ENCODE data around the gene LRFN4. TPM values are rescaled to one million over a fixed set of nuclear protein-coding genes. Genes with fewer than 3 reads are reported as not detected.

The LRFN4 gene
- total and polyA plus RNA-seq, 10 donors = 3.3 to 12.0 (median 8.0) TPM

- no peak overlapping the region for H3K27ac ChIP-seq
- H3K4me1 ChIP-seq = peaks cover 0 to 25% (median 15%) of the 10 kb centered on the region in 6 donors
- no peaks in the 10 kb centered on the region for H3K9me3 ChIP-seq
- 46 to 54% (median 50%) methylated on average over 15 to 27 of the region's 27 CpGs for WGBS, 5 donors
- H3K36me3 ChIP-seq = peaks cover 0 to 16% (median 0%) of the 10 kb centered on the region in 6 donors
- DNase-seq = peak; percentile 92
- TF ChIP-seq POLR2AphosphoS5 (IDR thresholded peaks at IDR 0.05) (peak in 2 of 3 donors; percentile 35 to 39), POLR2A (IDR thresholded peaks at IDR 0.05) (no peak), CTCF (IDR thresholded peaks at IDR 0.05 in 8 of 11, conservative IDR thresholded peaks at IDR 0.05 in 3 of 11) (peak; percentile 23 to 75 (median 51))
- no peaks in the 10 kb centered on the region for H3K27me3 ChIP-seq (replicated peaks in 1 of 7)
- intact Hi-C loops (cut with DNase I; ENCODE audit: low total_unique reads) = no loop called here
- peak overlapping the region in 1 of 8 donors; percentile 20 for H3K4me3 ChIP-seq
Measured at GRCh38 chr11:66868726-66869566, 12.1 kb downstream of the LRFN4 start.

- Histone ChIP-seq H3K4me3 (no peak overlapping the region), H3K27ac (no peak overlapping the region), H3K9me3 (no peaks in the 10 kb centered on the region), H3K4me1 (peaks cover 0 to 20% (median 12%) of the 10 kb centered on the region in 6 donors), H3K27me3 (replicated peaks in 1 of 7) (no peaks in the 10 kb centered on the region), H3K36me3 (peaks cover 0 to 16% (median 0%) of the 10 kb centered on the region in 6 donors)
- no peak for DNase-seq
- intact Hi-C loops (cut with DNase I; ENCODE audit: low total_unique reads) = no loop called here
- WGBS, 5 donors = 93 to 97% (median 95%) methylated on average over 5 to 9 of the region's 9 CpGs
- TF ChIP-seq POLR2AphosphoS5 (IDR thresholded peaks at IDR 0.05) = no peak
- TF ChIP-seq CTCF (IDR thresholded peaks at IDR 0.05 in 8 of 11, conservative IDR thresholded peaks at IDR 0.05 in 3 of 11) = no peak
- TF ChIP-seq POLR2A (IDR thresholded peaks at IDR 0.05) = no peak
Measured at GRCh38 chr11:66869567-66869870, 12.7 kb downstream of the LRFN4 start.

GRCh38 chr11:66870131-66870530 lies 13.3 kb downstream of the LRFN4 start:
- H3K27ac ChIP-seq = no peak overlapping the region
- intact Hi-C loops (cut with DNase I; ENCODE audit: low total_unique reads) = no loop called here
- no peak overlapping the region for H3K4me3 ChIP-seq
- WGBS, 5 donors = 96 to 100% (median 97%) methylated on average over 11 to 16 of the region's 16 CpGs
- no peaks in the 10 kb centered on the region for H3K9me3 ChIP-seq
- H3K36me3 ChIP-seq = peaks cover 0 to 16% (median 0%) of the 10 kb centered on the region in 6 donors
- TF ChIP-seq POLR2AphosphoS5 (IDR thresholded peaks at IDR 0.05) (no peak), CTCF (IDR thresholded peaks at IDR 0.05 in 8 of 11, conservative IDR thresholded peaks at IDR 0.05 in 3 of 11) (no peak), POLR2A (IDR thresholded peaks at IDR 0.05) (no peak)
- no peaks in the 10 kb centered on the region for H3K27me3 ChIP-seq (replicated peaks in 1 of 7)
- DNase-seq = no peak
- peaks cover 0 to 14% (median 7%) of the 10 kb centered on the region in 6 donors for H3K4me1 ChIP-seq

Measured in spleen (tissue), 11 donors.